ENCODE data around the gene IFNA13.

Gene IFNA13

DNA sequence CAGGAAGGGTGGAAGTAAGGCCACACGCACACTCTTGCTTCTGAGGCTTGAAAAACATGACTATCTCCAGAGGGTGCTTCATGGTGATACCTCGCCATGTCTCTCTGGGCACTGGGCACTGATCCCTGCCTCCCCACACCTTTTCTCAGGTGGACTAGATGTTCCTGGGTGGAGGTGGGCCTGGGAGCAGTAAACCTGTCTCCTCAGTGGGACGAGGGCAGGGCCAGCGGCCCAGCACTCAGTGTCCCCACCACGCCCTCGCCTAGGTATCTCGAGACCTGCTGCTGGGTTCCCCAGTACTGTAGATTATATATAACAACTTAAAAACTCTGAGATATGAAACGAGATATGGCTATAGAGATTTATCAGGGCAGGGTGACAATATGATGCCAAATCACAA lies 5.6 kb downstream of the IFNA13 start (continued):
- TF ChIP-seq KLF9 (tag by site-specific recombination; IDR thresholded peaks at IDR 0.05; ENCODE audit: low read depth) (no peak), ZNF747 (tag by site-specific recombination; IDR thresholded peaks at IDR 0.05) (no peak), ZNF792 (tag by site-specific recombination; IDR thresholded peaks at IDR 0.05) (no peak)
- TF ChIP-seq, protein P1, sequence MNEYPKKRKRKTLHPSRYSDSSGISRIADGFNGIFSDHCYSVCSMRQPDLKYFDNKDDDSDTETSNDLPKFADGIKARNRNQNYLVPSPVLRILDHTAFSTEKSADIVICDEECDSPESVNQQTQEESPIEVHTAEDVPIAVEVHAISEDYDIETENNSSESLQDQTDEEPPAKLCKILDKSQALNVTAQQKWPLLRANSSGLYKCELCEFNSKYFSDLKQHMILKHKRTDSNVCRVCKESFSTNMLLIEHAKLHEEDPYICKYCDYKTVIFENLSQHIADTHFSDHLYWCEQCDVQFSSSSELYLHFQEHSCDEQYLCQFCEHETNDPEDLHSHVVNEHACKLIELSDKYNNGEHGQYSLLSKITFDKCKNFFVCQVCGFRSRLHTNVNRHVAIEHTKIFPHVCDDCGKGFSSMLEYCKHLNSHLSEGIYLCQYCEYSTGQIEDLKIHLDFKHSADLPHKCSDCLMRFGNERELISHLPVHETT (tag by site-specific recombination; IDR thresholded peaks at IDR 0.05) = no peak

DNA sequence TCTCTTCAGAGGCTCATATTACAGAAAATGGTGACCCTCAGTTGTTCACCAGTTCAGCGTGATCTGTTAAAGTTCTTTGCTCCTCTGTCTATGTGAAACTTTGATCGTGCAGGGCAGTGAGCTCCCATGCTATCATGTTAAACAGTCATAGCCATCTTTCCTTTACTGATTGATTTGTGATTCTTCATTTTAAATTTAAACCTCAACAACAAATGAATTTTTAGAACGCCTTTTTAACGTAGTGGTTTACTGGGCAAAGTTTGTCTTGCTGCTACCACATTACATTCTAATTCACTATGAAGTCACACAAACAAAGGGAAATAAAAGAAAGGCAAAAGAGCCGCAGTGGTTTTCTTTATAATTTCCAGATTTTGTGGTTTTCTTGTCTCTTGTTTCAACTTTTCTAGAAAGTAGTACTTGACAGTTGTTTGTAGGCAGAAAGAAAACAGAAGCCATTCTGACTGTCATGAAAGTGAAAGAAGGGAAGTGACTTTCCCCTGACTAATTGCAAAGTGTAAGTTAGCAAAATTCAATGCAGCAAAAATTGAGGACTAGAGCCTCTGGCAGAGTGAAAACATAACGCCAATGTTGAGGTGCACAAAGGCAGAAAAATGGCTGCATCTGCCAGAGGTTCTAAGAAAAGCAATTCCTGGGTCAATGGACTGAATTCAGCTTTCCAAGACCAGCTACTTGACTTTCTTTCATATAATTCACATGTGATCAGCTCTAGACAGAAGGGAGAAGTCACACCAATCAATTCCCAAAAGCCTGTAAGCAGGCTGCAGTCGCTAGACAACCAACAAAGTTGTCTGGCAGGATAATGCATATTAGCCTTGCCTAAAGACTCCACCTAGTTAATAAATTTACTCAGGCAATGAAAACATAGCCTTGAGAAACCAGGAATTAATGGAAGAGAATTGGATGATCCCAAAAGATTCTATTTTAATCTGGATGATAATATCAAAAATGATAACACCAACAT lies 10.1 kb downstream of the IFNA13 start:
- Histone ChIP-seq H3K4me3 (ENCODE audit: low read depth, low read length) (no peak overlapping the region), H3K4me1 (ENCODE audit: control insufficient read depth, insufficient read depth, low read length) (no peaks in the 10 kb centered on the region), H3K27ac (ENCODE audit: extremely low read depth, low read depth, low read length) (no peak overlapping the region), H3K36me3 (ENCODE audit: control insufficient read depth in 2 of 2, insufficient read depth in 1 of 2, low read length in 2 of 2) (no peaks in the 10 kb centered on the region), H3K9me3 (ENCODE audit: control insufficient read depth, insufficient read depth, low read depth, low read length) (no peaks in the 10 kb centered on the region)
- CTCF ChIA-PET = no interaction called here
- POLR2A ChIA-PET = no interaction called here
- TF ChIP-seq PRDM1 (tag by site-specific recombination; IDR thresholded peaks at IDR 0.05) (peak; percentile 48; the same call in 1 of the 2 replicates), TRIM28 (IDR thresholded peaks at IDR 0.05; ENCODE audit: borderline replicate concordance, low read length) (no peak)
- TF ChIP-seq, protein P2, sequence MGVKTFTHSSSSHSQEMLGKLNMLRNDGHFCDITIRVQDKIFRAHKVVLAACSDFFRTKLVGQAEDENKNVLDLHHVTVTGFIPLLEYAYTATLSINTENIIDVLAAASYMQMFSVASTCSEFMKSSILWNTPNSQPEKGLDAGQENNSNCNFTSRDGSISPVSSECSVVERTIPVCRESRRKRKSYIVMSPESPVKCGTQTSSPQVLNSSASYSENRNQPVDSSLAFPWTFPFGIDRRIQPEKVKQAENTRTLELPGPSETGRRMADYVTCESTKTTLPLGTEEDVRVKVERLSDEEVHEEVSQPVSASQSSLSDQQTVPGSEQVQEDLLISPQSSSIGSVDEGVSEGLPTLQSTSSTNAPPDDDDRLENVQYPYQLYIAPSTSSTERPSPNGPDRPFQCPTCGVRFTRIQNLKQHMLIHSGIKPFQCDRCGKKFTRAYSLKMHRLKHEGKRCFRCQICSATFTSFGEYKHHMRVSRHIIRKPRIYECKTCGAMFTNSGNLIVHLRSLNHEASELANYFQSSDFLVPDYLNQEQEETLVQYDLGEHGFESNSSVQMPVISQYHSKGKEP (tag by site-specific recombination; IDR thresholded peaks at IDR 0.05) = no peak

DNA sequence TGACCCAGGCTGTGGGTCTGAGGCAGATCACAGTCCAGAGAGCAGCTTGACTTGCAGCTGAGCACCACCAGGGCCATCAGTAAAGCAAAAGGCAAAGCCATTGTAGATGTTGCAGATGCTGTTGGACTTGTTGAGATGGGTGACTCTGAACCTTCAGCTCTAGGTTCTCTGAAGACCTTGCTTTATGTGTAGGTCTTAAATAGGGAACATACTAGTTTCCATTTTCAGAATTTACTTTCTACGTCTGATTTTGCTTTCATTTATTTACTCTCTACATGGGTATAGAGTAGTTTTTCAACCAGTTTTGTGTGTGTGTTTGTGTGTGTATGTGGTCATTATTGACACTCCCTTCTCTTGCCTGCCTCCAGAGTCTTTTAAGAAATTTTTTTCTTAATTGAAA lies 17.1 kb downstream of the IFNA13 start, which contains the start of gene IFNA6:
Gene IFNA6, minus strand, starts transcription at position 101 of the 400 bp plus-strand sequence. Its CDS starts 0 bp downstream, at position 101.
- CTCF ChIA-PET = no interaction called here
- H3K36me3 ChIP-seq (ENCODE audit: control insufficient read depth in 2 of 2, insufficient read depth in 1 of 2, low read length in 2 of 2) = no peaks in the 10 kb centered on the region
- no peak within 1 kb of the TSS for H3K4me3 ChIP-seq (ENCODE audit: low read depth, low read length)
- POLR2A ChIA-PET = no interaction called here
- no peak within 1 kb of the TSS for H3K27ac ChIP-seq (ENCODE audit: extremely low read depth, low read depth, low read length)
- H3K9me3 ChIP-seq (ENCODE audit: control insufficient read depth, insufficient read depth, low read depth, low read length) = no peaks in the 10 kb centered on the region
- H3K4me1 ChIP-seq (ENCODE audit: control insufficient read depth, insufficient read depth, low read length) = no peaks in the 10 kb centered on the region
- TF ChIP-seq, protein P1 (tag by site-specific recombination; IDR thresholded peaks at IDR 0.05) = no peak
- TF ChIP-seq ZNF350 (tag by site-specific recombination; IDR thresholded peaks at IDR 0.05) (no peak), ZSCAN23 (tag by site-specific recombination; IDR thresholded peaks at IDR 0.05) (no peak), ZFP37 (tag by site-specific recombination; IDR thresholded peaks at IDR 0.05) (no peak), ZNF311 (tag by site-specific recombination; IDR thresholded peaks at IDR 0.05; ENCODE audit: borderline replicate concordance) (no peak), ZNF660 (tag by site-specific recombination; IDR thresholded peaks at IDR 0.05) (no peak), ZNF138 (tag by site-specific recombination; IDR thresholded peaks at IDR 0.05; ENCODE audit: borderline replicate concordance) (no peak), ZNF341 (tag by site-specific recombination; IDR thresholded peaks at IDR 0.05; ENCODE audit: low read depth) (no peak)
- TF ChIP-seq, protein P3, sequence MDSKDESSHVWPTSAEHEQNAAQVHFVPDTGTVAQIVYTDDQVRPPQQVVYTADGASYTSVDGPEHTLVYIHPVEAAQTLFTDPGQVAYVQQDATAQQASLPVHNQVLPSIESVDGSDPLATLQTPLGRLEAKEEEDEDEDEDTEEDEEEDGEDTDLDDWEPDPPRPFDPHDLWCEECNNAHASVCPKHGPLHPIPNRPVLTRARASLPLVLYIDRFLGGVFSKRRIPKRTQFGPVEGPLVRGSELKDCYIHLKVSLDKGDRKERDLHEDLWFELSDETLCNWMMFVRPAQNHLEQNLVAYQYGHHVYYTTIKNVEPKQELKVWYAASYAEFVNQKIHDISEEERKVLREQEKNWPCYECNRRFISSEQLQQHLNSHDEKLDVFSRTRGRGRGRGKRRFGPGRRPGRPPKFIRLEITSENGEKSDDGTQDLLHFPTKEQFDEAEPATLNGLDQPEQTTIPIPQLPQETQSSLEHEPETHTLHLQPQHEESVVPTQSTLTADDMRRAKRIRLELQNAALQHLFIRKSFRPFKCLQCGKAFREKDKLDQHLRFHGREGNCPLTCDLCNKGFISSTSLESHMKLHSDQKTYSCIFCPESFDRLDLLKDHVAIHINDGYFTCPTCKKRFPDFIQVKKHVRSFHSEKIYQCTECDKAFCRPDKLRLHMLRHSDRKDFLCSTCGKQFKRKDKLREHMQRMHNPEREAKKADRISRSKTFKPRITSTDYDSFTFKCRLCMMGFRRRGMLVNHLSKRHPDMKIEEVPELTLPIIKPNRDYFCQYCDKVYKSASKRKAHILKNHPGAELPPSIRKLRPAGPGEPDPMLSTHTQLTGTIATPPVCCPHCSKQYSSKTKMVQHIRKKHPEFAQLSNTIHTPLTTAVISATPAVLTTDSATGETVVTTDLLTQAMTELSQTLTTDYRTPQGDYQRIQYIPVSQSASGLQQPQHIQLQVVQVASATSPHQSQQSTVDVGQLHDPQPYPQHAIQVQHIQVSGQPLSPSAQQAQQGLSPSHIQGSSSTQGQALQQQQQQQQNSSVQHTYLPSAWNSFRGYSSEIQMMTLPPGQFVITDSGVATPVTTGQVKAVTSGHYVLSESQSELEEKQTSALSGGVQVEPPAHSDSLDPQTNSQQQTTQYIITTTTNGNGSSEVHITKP (tag by site-specific recombination; IDR thresholded peaks at IDR 0.05) = no peak
- TF ChIP-seq, protein P4, sequence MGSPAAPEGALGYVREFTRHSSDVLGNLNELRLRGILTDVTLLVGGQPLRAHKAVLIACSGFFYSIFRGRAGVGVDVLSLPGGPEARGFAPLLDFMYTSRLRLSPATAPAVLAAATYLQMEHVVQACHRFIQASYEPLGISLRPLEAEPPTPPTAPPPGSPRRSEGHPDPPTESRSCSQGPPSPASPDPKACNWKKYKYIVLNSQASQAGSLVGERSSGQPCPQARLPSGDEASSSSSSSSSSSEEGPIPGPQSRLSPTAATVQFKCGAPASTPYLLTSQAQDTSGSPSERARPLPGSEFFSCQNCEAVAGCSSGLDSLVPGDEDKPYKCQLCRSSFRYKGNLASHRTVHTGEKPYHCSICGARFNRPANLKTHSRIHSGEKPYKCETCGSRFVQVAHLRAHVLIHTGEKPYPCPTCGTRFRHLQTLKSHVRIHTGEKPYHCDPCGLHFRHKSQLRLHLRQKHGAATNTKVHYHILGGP (tag by site-specific recombination; IDR thresholded peaks at IDR 0.05) = no peak
- TF ChIP-seq, protein P5, sequence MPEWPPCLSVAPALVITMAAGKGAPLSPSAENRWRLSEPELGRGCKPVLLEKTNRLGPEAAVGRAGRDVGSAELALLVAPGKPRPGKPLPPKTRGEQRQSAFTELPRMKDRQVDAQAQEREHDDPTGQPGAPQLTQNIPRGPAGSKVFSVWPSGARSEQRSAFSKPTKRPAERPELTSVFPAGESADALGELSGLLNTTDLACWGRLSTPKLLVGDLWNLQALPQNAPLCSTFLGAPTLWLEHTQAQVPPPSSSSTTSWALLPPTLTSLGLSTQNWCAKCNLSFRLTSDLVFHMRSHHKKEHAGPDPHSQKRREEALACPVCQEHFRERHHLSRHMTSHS (tag by site-specific recombination; IDR thresholded peaks at IDR 0.05) = no peak
- TF ChIP-seq, protein P6, sequence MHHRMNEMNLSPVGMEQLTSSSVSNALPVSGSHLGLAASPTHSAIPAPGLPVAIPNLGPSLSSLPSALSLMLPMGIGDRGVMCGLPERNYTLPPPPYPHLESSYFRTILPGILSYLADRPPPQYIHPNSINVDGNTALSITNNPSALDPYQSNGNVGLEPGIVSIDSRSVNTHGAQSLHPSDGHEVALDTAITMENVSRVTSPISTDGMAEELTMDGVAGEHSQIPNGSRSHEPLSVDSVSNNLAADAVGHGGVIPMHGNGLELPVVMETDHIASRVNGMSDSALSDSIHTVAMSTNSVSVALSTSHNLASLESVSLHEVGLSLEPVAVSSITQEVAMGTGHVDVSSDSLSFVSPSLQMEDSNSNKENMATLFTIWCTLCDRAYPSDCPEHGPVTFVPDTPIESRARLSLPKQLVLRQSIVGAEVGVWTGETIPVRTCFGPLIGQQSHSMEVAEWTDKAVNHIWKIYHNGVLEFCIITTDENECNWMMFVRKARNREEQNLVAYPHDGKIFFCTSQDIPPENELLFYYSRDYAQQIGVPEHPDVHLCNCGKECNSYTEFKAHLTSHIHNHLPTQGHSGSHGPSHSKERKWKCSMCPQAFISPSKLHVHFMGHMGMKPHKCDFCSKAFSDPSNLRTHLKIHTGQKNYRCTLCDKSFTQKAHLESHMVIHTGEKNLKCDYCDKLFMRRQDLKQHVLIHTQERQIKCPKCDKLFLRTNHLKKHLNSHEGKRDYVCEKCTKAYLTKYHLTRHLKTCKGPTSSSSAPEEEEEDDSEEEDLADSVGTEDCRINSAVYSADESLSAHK (tag by site-specific recombination; IDR thresholded peaks at IDR 0.05) = no peak
